Endothelial cell of umbilical vein (primary cell): ENCODE results near the gene ANKS1B.

Experiments used
- EZH2 ChIP-seq: IDR thresholded peaks from 2 replicates; pipeline ENCODE4 v1.6.1; 2012; ENCODE audit warnings: borderline replicate concordance, low read depth, mild to moderate bottlenecking, moderate library complexity, low read length, inconsistent platforms; ENCODE audit not compliant: severe bottlenecking
- FOS ChIP-seq: IDR thresholded peaks from 2 replicates; pipeline ENCODE4 v1.6.1; 2011; ENCODE audit warnings: mild to moderate bottlenecking, low read length, moderate library complexity, borderline replicate concordance; ENCODE audit not compliant: insufficient read depth
- POLR2A ChIP-seq: IDR thresholded peaks from 2 replicates; pipeline ENCODE4 v1.6.1; 2012; ENCODE audit warnings: low read depth, mild to moderate bottlenecking, control low read depth, low read length
- POLR2AphosphoS5 ChIP-seq: IDR thresholded peaks from 2 replicates; pipeline ENCODE4 v1.6.1; 2012; ENCODE audit warnings: low read depth, mild to moderate bottlenecking, control low read depth, low read length, moderate library complexity; ENCODE audit not compliant: insufficient read depth
- TF ChIP-seq, protein P1 (sequence below), 2 donors: IDR thresholded peaks; 1 replicate in 1 of 2; 2 replicates in 1 of 2; pipeline ENCODE4 v1.5.1; 2011; ENCODE audit warnings: low read length in 2 of 2, mild to moderate bottlenecking in 2 of 2, moderate library complexity in 2 of 2, control low read depth in 1 of 2, inconsistent platforms in 1 of 2, low read depth in 1 of 2; ENCODE audit not compliant: insufficient read depth in 1 of 2; ENCODE audit errors: extremely low read depth in 1 of 2

DNA sequence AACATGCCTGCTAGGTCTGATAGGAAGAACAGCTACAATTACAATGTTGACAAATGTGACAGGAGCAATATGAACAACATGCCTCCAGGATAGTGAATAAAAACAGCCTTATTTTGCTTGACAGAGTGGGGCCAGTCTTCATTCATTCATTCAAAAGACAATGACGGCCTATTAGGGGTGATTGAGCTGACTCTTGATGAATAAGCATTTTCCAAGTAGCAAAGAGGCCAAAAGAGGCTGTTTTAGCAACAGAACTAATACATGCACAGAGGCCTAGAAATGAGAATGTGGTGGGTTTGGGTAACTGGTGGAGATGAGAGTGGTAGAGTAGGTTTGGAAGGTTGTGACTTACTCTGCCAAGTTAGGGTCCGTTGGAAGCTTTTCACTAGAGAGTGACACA, 1201.3 kb downstream of the ANKS1B start:
- TF ChIP-seq POLR2A (no peak), EZH2 (no peak), FOS (no peak), POLR2AphosphoS5 (no peak)
- TF ChIP-seq, protein P1, sequence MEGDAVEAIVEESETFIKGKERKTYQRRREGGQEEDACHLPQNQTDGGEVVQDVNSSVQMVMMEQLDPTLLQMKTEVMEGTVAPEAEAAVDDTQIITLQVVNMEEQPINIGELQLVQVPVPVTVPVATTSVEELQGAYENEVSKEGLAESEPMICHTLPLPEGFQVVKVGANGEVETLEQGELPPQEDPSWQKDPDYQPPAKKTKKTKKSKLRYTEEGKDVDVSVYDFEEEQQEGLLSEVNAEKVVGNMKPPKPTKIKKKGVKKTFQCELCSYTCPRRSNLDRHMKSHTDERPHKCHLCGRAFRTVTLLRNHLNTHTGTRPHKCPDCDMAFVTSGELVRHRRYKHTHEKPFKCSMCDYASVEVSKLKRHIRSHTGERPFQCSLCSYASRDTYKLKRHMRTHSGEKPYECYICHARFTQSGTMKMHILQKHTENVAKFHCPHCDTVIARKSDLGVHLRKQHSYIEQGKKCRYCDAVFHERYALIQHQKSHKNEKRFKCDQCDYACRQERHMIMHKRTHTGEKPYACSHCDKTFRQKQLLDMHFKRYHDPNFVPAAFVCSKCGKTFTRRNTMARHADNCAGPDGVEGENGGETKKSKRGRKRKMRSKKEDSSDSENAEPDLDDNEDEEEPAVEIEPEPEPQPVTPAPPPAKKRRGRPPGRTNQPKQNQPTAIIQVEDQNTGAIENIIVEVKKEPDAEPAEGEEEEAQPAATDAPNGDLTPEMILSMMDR (IDR thresholded peaks at IDR 0.05; ENCODE audit: extremely low read depth in 1 of 2, insufficient read depth in 1 of 2, low read depth in 1 of 2, low read length in 2 of 2), result no peak
